GM10266 (cell line): ENCODE data around the gene DNMT3A.

Source experiments
- DNase-seq: peaks from one replicate; pipeline ENCODE4 v3.0.0; 2012; ENCODE audit errors: extremely low spot score
- CTCF ChIP-seq: IDR thresholded peaks from 2 replicates; pipeline ENCODE4 v1.5.1; 2012; ENCODE audit warnings: mild to moderate bottlenecking, low read depth; ENCODE audit not compliant: control insufficient read depth, insufficient read depth; ENCODE audit errors: missing control alignments

The DNMT3A gene

GRCh38 chr2:25229279-25230197 is 112.2 kb downstream of the DNMT3A start:
- TF ChIP-seq CTCF, result peak; percentile 14
- no peak for DNase-seq

GRCh38 chr2:25228848-25229278 is 112.9 kb downstream of the DNMT3A start:
- DNase-seq, result peak; percentile 69
- peak; percentile 57 for TF ChIP-seq CTCF

GRCh38 chr2:25227576-25227975 is 114.1 kb downstream of the DNMT3A start:
- TF ChIP-seq CTCF, result no peak
- DNase-seq, result no peak

- no peak for TF ChIP-seq CTCF
- DNase-seq, result no peak
Observed at GRCh38 chr2:25226827-25227226, 114.9 kb downstream of the DNMT3A start.

- DNase-seq, result no peak
- no peak for TF ChIP-seq CTCF
Observed at GRCh38 chr2:25222477-25223121, 119.1 kb downstream of the DNMT3A start.

- no peak for DNase-seq
- TF ChIP-seq CTCF, result no peak
Observed at GRCh38 chr2:25221579-25221978, 120.1 kb downstream of the DNMT3A start.

GRCh38 chr2:25220313-25220712 is 121.4 kb downstream of the DNMT3A start:
- DNase-seq, result no peak
- no peak for TF ChIP-seq CTCF
